22Rv1 (cell line): Measurements from ENCODE around the gene TMEM184A.

ENCODE experiments used
- ZFX ChIP-seq: fragments of 450-650 bp; IDR thresholded peaks from 2 replicates; pipeline ENCODE4 v1.6.1; 2017; ENCODE audit warnings: antibody characterized with exemption, borderline replicate concordance
- TF ChIP-seq, protein P1 (sequence below): fragments of 450-650 bp; IDR thresholded peaks from 2 replicates; pipeline ENCODE4 v1.5.1; 2017; ENCODE audit warnings: mild to moderate bottlenecking

DNA sequence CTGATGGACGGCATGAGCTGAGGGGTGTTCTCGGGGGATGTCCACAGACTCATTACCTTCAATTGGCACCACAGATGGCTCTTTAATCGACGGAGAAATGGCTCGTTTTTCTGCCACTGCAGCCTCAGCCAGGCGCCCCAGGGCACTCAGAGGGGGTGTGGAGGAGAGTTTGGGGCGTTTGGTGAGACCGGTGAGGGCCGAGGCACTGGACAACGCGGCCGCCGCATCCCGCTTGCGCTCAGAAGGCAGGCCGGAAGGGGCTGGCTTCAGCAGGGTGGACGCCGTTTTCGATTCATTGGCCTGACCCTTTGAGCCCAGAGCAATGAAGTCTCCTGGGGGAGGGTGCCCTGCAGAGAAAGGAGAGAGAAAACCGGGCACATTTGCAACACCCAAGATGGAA, 53.2 kb downstream of the TMEM184A start:
- TF ChIP-seq, protein P1, sequence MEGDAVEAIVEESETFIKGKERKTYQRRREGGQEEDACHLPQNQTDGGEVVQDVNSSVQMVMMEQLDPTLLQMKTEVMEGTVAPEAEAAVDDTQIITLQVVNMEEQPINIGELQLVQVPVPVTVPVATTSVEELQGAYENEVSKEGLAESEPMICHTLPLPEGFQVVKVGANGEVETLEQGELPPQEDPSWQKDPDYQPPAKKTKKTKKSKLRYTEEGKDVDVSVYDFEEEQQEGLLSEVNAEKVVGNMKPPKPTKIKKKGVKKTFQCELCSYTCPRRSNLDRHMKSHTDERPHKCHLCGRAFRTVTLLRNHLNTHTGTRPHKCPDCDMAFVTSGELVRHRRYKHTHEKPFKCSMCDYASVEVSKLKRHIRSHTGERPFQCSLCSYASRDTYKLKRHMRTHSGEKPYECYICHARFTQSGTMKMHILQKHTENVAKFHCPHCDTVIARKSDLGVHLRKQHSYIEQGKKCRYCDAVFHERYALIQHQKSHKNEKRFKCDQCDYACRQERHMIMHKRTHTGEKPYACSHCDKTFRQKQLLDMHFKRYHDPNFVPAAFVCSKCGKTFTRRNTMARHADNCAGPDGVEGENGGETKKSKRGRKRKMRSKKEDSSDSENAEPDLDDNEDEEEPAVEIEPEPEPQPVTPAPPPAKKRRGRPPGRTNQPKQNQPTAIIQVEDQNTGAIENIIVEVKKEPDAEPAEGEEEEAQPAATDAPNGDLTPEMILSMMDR = no peak
- TF ChIP-seq ZFX = no peak
